HG03025 (cell line): ENCODE measurements around the gene DNAH14.

Experiments used
- ATAC-seq: cut with Tn5 transposase; IDR thresholded peaks from one replicate; pipeline ENCODE4 v1.9.1; 2021; ENCODE audit warnings: mild to moderate bottlenecking, moderate library complexity; ENCODE audit not compliant: unreplicated experiment, low FRiP score

DNAH14 gene

GRCh38 chr1:225441314-225442122 lies 512.0 kb downstream of the DNAH14 start:
- ATAC-seq: no peak

GRCh38 chr1:225442123-225442505 lies 512.6 kb downstream of the DNAH14 start:
- no peak for ATAC-seq

GRCh38 chr1:225445639-225446594 lies 516.4 kb downstream of the DNAH14 start:
- ATAC-seq: no peak

GRCh38 chr1:225446595-225446960 lies 517.1 kb downstream of the DNAH14 start:
- ATAC-seq: no peak

GRCh38 chr1:225446981-225447615 lies 517.6 kb downstream of the DNAH14 start:
- no peak for ATAC-seq

GRCh38 chr1:225447650-225448089 lies 518.2 kb downstream of the DNAH14 start:
- no peak for ATAC-seq

- ATAC-seq: no peak
These were observed 518.8 kb downstream of the DNAH14 start for GRCh38 chr1:225448146-225448805.
